G401 (cell line): Measurements from ENCODE around the gene SASH3. TPM values are rescaled to one million over a fixed set of nuclear protein-coding genes. Genes with fewer than 3 reads are reported as not detected.

Source experiments
- DNase-seq: peaks from one replicate; pipeline ENCODE4 v3.0.0-alpha.2; 2015; ENCODE audit warnings: low spot score
- in situ Hi-C: cut with HindIII; loops from 2 replicates; pipeline ENCODE4 v1.10.0; 2016; ENCODE audit warnings: low sequenced_read_pairs, mixed read lengths
- total RNA-seq: library from RNA; depleted of rRNA; stranded (reverse); fragments of >200 nt; shearing (Covaris generic); gene quantifications from 2 replicates; pipeline ENCODE4 v1.2.3, GENCODE V29; 2014

SASH3 gene
- total RNA-seq, 1 experiment from 2014 or later: not detected

DNA sequence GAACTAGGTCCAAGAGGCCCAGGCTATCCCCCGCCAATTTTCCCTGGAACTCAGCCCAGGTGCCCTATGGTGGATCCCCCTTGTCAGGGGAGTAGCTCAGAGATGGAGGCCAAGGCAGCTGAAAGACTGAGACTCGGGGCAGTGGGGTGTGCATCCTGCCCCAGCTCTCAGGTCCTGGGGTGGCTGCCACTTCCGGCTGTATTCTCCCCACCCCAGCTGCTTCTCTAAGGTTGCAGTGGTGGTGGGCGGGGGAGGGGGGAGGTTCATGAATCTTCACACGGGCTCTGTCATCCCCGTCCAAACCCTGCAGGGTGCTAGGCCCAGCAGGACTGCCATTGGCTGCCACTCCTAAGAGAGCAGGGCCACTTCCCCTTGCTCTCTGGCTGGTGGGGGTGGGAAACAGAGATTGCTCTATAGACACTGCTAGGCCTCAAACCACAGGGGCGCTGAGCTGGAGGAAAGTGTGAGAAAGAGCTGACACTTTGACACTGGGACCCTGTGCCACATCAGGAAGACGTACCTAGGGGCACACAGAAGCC, 1.5 kb downstream of the SASH3 start:
- no peak for DNase-seq

DNA sequence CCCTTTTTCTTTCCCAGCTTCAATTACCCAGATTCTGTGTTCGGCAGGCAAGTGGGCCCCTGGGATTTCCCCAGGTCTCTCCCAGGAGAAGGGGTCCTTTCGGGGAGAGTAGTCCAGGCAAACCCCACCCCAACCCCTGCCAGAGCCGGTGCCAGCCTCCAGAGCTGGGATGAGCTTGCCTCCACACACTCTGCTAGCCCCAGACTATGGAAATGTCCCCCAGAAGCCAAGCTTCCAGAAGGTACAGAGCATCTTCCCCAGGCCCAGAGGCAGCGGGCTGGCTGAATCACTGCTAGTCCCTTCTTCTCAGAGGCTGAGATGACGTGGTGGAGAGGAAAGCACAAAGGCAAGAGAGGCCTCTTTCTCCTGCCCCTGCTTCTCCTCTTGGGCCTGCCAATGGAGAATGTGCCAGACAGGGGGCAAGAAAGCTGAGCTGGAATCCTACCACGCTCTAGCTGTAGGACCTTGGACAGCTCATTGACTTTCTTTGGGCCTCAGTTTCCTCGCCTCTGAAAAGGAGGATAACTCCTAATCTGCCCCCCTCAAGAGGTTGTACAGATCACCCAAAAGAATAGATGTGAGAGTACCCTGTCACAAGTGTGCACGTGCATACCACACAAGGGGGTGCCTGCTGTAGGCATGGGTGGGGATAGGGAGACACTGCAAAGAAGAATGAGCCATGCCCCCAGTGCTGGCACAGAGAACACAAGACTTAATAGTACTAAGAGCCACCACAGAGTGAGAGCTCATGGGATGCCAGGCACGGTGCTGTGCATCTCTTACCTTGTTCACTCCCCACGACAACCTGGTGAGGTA, 2.1 kb downstream of the SASH3 start:
- DNase-seq: no peak
- in situ Hi-C loops: no loop called here

More for the DNA sequence above, 1.5 kb downstream of the SASH3 start:
- in situ Hi-C loops: no loop called here

DNA sequence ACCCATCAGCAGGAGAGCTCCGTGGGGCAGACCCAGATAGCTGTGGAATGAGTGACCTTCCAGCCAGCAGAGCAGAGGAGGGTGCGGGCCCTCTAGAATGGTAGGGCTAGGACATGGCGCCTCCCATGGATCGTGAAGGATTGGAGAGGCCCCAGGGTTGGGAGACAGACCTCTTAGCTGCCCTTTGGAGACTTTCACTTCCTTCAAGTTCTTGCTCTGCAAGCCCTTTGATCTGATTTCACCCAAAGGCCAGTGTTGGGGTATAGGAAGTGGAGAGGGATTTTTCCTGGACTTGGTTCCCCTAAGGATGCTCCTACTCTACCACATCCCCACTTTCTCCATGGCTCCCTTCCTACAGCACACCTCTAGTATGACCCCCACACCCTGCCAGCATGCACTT, 3.0 kb downstream of the SASH3 start:
- no peak for DNase-seq
- in situ Hi-C loops: no loop called here

- DNase-seq: no peak
- in situ Hi-C loops: no loop called here
Observed at GRCh38 chrX:129783291-129783713, 3.6 kb downstream of the SASH3 start.

GRCh38 chrX:129784371-129784770, 4.6 kb downstream of the SASH3 start:
- no peak for DNase-seq
- in situ Hi-C loops: no loop called here

DNA sequence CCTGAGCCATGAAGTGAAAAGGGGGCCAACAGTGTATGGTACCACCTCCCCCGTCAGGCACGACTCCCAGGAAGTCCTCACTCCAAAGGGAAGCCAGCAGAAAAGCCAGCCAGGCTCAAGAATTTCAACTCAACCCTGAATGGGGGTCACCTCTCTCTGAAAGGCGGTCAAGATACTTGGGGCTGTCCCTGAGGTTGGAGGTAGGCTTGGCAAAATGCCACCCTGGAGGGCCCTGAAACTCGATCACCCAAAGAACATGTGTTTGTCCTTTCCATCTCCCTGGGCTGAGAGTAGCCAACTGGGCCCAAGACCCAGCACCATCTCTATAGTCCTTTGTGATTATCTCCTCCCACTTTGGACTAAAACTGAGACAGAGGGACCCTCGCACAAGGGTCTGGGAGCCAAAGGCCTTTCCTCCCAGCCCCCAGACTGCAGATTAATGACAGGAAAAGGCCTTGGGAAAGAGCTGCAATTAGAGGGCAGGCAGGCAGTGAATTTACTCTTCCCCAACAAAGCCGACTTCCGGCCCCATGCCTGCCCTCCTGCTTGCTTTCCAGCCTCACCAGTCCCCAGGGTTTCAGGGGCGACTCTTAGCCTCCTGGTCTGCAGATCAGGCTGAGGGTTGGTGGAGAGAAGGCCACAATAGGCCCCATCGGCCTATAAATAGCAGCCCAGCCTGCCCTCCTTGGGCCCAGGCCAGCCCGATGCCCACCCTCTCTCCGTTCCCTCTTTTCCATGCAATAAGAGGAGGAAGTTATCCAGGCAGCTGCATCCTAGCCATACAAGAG, 5.6 kb downstream of the SASH3 start:
- DNase-seq: no peak
- in situ Hi-C loops: no loop called here

GRCh38 chrX:129786210-129786651, 6.5 kb downstream of the SASH3 start:
- in situ Hi-C loops: no loop called here
- DNase-seq: no peak

GRCh38 chrX:129787336-129788055, 7.7 kb downstream of the SASH3 start:
- in situ Hi-C loops: no loop called here
- DNase-seq: no peak

DNA sequence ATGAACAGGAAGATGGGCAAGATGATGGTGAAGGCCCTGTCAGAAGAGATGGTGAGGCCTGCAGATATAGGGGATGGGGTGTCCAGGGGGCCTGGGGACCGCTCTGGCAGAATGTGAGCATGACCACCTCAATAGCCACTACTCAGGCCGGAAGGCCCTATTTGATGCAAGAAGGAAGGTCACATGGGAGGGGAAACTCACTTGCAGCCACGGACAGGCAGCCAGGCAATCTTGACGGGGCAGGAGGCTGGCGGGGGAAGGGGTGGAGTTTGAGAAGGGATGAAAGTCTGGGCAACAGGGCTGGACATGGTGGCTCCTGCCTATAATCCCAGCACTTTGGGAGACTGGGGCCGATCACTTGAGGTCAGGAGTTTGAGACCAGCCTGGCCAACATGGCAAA, 8.8 kb downstream of the SASH3 start:
- no peak for DNase-seq
- in situ Hi-C loops: no loop called here

DNA sequence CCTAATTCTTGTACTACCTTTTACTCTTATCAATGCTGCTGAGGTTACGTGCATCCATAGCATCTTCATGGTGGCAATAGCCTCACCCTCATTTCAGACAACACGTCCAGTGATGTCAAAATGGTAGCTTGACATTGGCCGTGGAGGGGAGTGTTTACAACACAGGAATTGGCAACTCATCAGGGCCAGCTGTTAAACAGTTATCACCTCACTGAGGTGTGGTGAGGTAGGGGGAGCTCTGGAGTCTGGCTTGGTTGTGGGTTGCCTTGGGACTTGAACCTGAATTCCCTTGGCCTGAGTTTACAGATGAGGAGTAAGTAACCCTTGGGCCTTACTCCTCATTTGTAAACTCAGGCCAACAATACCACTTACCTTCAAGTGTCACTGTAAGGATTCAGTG, 10.4 kb downstream of the SASH3 start:
- no peak for DNase-seq
- in situ Hi-C loops: no loop called here

GRCh38 chrX:129790808-129791207, 11.1 kb downstream of the SASH3 start:
- in situ Hi-C loops: no loop called here
- no peak for DNase-seq

- in situ Hi-C loops: no loop called here
- DNase-seq: no peak
Observed at GRCh38 chrX:129791336-129791735, 11.6 kb downstream of the SASH3 start.

GRCh38 chrX:129791961-129792570, 12.3 kb downstream of the SASH3 start:
- no peak for DNase-seq
- in situ Hi-C loops: no loop called here

- no peak for DNase-seq
- in situ Hi-C loops: no loop called here
Observed at GRCh38 chrX:129792586-129793291, 13.0 kb downstream of the SASH3 start.

DNA sequence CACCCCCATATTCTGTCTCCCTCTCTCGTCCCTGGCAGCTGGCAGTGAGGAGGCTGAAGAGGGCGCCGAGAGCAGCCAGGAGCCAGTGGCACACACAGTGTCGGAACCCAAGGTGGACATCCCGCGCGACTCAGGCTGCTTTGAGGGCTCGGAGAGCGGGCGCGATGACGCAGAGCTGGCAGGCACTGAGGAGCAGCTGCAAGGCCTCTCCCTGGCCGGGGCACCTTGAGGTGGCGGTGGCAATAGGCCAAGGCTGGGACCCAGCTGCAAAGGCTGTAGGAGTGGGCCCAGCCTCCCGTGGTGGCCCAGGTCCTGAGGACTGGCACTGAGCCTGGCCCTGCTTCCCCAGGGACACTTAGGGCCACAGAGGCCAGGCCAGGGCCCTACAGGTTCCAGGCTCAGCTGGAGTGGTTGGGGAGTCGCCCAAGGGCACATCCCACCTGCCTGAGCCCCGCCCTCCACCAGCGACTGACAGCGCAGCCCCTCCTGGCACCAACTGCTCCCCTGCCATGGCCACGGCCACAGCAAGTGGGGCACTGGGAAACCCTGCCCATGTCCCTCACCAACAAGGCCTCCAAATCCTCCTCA, 13.9 kb downstream of the SASH3 start:
- DNase-seq: no peak
- in situ Hi-C loops: no loop called here

GRCh38 chrX:129795584-129795983, 15.8 kb downstream of the SASH3 start:
- no peak for DNase-seq
- in situ Hi-C loops: no loop called here

- in situ Hi-C loops: no loop called here
- no peak for DNase-seq
Observed at GRCh38 chrX:129797251-129797906, 17.6 kb downstream of the SASH3 start.

DNA sequence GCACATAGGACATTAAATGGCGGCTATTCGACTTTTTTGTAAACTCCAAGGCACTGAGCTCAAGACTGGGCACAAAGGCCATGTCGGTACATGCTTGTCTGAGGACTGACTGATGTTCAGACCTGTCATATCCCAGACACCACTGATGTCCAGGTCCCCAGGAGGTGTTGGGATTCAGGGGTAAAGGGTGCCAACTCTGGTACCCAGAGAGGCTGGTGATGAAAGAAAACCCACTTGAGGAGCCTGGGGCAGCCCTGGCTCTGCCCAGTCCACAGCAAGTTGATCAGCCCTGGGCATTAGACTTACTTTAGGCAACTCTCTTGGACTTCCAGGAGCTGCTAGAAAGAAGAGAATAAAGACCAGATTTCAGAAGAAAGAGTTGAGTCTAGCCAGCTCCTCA, 18.7 kb downstream of the SASH3 start:
- DNase-seq: no peak
- in situ Hi-C loops: no loop called here
